GM13977 (cell line): ENCODE data around the gene PBX3.

Source experiments
- DNase-seq: peaks from one replicate; pipeline ENCODE4 v3.0.0; 2012; ENCODE audit warnings: low spot score
- CTCF ChIP-seq: IDR thresholded peaks from 2 replicates; pipeline ENCODE4 v1.5.1; 2012; ENCODE audit warnings: mild to moderate bottlenecking, control low read depth; ENCODE audit not compliant: insufficient read depth; ENCODE audit errors: extremely low read depth, missing control alignments
- in situ Hi-C: fragments of 300-500 bp; cut with MboI; formaldehyde crosslinking; loops from one replicate; pipeline ENCODE4 v1.12.0; 2022; ENCODE audit warnings: low sequenced_read_pairs, low pct_unique_long_range_greater_than_20kb, mixed read lengths, inconsistent platforms; ENCODE audit not compliant: unreplicated experiment

PBX3 gene

DNA sequence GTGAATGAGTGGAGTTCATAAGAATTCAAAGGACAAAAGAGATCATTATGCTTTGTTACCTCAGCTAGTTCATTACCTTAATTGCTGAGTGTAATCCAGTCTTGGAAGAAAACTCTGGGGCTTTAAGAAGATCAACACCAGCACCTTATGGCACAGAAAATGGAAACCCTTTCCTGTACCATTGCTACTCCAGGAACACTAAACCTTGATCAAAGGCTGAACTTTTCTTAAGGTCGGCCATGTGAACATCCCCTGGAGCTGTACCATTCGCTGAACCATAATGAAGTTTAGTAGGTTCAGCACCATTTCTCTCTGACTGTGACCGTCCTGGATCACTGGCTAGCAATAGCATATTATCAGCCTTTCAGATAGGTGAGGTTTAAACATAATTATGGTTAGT lies 97.4 kb downstream of the PBX3 start:
- no peak for TF ChIP-seq CTCF
- DNase-seq: no peak
- in situ Hi-C loops: no loop called here

GRCh38 chr9:125845271-125845808 lies 98.2 kb downstream of the PBX3 start:
- DNase-seq: no peak
- in situ Hi-C loops: no loop called here
- TF ChIP-seq CTCF: no peak

DNA sequence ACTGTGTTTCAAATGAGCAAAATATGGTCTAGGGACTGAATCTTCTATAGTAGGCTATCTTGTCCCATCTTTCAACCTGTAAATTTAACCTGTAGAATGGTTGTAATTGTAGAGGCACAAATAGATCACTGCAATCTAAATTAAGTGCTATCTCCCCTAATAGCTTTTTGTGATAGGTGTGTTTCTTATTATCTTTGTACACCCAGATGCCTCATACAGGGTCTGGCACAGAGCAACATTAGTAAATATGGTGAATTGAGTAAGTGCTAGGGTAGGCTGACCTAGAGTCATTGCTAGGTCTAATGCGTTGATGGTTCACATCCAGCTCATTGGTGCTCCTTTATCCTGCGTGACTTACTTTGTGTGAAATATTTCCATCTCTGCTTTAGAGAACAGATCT lies 100.6 kb downstream of the PBX3 start:
- TF ChIP-seq CTCF: no peak
- no peak for DNase-seq
- in situ Hi-C loops: no loop called here

- in situ Hi-C loops: no loop called here
- no peak for TF ChIP-seq CTCF
- DNase-seq: no peak
Observed at GRCh38 chr9:125850106-125850632, 103.0 kb downstream of the PBX3 start.

DNA sequence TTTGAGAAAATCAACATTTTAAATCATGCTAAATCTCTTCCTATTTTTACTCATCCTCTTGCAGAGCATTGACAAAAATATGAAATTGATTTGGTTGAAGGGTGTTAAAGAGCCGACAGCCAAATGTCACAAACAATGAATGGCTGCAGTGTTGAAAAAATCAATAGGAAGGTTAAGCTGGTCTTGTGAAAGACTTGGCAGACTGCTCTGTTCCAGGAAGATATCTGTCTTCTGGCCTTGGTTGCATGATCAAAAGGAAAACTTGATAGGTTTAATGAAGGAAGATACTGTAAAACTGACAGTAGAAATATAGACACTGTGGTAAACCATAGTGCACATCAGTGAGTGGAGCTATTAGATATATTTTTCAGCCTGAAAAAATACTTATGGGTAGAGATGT lies 103.6 kb downstream of the PBX3 start:
- no peak for DNase-seq
- TF ChIP-seq CTCF: no peak
- in situ Hi-C loops: no loop called here

DNA sequence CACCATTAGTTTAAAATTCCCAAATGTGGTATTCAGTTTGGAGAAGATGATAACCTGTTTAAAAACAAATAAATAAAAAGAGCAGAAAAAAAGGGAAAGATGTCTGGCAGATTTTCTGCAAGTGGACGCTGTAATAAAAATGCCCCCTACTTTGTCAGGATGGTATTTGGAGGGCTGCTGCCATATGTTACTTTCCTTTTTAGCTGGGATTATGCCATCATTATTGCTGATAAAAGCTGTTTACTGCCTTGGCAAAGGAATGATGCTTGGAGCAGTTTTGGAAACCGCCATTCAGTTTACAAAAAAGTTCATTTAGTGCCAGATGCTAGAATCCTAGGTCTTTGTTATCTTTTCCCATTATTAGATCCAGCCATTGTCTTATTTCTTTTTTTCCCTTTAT lies 104.8 kb downstream of the PBX3 start:
- in situ Hi-C loops: no loop called here
- TF ChIP-seq CTCF: no peak
- no peak for DNase-seq

DNA sequence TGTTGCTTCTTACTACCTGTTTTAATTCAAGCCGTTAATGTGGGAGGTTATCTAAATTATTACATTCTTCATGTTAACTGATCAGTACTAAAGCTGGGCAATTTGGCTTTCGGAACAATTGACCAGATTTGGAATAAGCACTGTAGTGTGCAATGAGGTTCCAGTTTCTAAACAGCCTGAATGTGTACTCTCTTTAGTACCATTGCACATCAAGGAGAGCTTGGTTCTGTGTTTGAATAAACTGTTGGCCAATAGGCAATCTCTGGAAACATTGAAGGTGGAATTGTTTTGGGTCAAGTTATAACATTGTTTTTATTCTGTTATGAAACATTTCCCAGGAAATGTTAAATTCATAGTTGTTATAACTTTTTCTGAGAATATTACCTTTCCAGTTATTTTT lies 105.2 kb downstream of the PBX3 start:
- TF ChIP-seq CTCF: no peak
- in situ Hi-C loops: no loop called here
- no peak for DNase-seq
